ENCODE measurements around the gene RRAGD.

GRCh38 chr6:89400912-89401399 lies 11.1 kb downstream of the RRAGD start:
- TF ChIP-seq CTCF (IDR thresholded peaks at IDR 0.05) (no peak), POLR2A (IDR thresholded peaks at IDR 0.05) (no peak)

Measured in prostate gland (tissue), 2 donors.